Fibroblast of skin of right quadriceps (primary cell): ENCODE measurements around the gene GPR3.
"Not testable (repeated sequence)": the region's sequence is repeated elsewhere in the genome, so short reads cannot be mapped to it uniquely, and the experiment has no call there.

Experiments
- DNase-seq: peaks from one replicate; pipeline ENCODE4 v3.0.0-alpha.2; 2013

Gene GPR3

GRCh38 chr1:27380224-27380623 is 12.2 kb upstream of the GPR3 start:
- no peak for DNase-seq

GRCh38 chr1:27380766-27381733 is 11.4 kb upstream of the GPR3 start:
- no peak for DNase-seq

GRCh38 chr1:27381969-27382762 is 10.3 kb upstream of the GPR3 start:
- DNase-seq: no peak

- no peak for DNase-seq
Observed at GRCh38 chr1:27383039-27383605, 9.3 kb upstream of the GPR3 start, which contains the start of gene CD164L2. TSS of gene CD164L2 (minus strand) at chr1:27383333. CDS start at chr1:27383239, 94 bp downstream.

- no peak for DNase-seq
Observed at GRCh38 chr1:27383661-27384060, 8.8 kb upstream of the GPR3 start.

- not testable (repeated sequence) for DNase-seq
Observed at GRCh38 chr1:27384797-27385196, 7.6 kb upstream of the GPR3 start.

GRCh38 chr1:27388337-27389005 is 4.0 kb upstream of the GPR3 start:
- no peak for DNase-seq

GRCh38 chr1:27391511-27392095 is 819 bp upstream of the GPR3 start:
- DNase-seq: peak; percentile 55

GRCh38 chr1:27392778-27393635 is 585 bp downstream of the GPR3 start:
- no peak for DNase-seq

- no peak for DNase-seq
Observed at GRCh38 chr1:27393641-27394281, 1.3 kb downstream of the GPR3 start.

- DNase-seq: no peak
Observed at GRCh38 chr1:27394282-27394658, 1.8 kb downstream of the GPR3 start.

GRCh38 chr1:27394925-27395324 is 2.5 kb downstream of the GPR3 start:
- DNase-seq: no peak

GRCh38 chr1:27395441-27396195 is 3.2 kb downstream of the GPR3 start:
- peak; percentile 68 for DNase-seq

GRCh38 chr1:27397110-27397509 is 4.7 kb downstream of the GPR3 start:
- no peak for DNase-seq

GRCh38 chr1:27397749-27398148 is 5.3 kb downstream of the GPR3 start:
- DNase-seq: no peak

GRCh38 chr1:27398405-27399149 is 6.2 kb downstream of the GPR3 start:
- no peak for DNase-seq

GRCh38 chr1:27399251-27400025 is 7.0 kb downstream of the GPR3 start:
- DNase-seq: peak; percentile 39
